ENCODE measurements around the gene PHAF1.

Gene PHAF1

DNA sequence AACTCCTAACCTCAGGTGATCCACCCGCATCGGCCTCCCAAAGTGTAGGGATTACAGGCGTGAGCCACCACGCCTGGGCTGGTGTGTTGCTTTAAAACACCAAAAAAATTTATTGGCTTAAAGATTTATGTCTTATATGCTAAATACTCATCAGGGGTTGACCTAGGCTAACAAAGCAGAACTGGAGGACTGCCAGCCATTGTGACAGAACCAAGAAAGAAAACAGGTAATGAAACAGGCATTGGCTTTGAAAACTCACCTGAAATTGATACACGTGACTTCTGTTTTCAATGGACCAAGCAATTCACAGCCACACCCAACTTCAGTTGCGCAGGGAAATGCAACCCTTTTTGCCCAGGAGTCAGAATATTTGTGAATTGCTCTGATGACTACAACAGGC, 4.9 kb upstream of the PHAF1 start:
- FAIRE-seq (no peak), DNase-seq (ENCODE audit: insufficient read length, low spot score) (no peak)
- TF ChIP-seq, protein P1, sequence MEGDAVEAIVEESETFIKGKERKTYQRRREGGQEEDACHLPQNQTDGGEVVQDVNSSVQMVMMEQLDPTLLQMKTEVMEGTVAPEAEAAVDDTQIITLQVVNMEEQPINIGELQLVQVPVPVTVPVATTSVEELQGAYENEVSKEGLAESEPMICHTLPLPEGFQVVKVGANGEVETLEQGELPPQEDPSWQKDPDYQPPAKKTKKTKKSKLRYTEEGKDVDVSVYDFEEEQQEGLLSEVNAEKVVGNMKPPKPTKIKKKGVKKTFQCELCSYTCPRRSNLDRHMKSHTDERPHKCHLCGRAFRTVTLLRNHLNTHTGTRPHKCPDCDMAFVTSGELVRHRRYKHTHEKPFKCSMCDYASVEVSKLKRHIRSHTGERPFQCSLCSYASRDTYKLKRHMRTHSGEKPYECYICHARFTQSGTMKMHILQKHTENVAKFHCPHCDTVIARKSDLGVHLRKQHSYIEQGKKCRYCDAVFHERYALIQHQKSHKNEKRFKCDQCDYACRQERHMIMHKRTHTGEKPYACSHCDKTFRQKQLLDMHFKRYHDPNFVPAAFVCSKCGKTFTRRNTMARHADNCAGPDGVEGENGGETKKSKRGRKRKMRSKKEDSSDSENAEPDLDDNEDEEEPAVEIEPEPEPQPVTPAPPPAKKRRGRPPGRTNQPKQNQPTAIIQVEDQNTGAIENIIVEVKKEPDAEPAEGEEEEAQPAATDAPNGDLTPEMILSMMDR (IDR thresholded peaks at IDR 0.05; ENCODE audit: insufficient read depth, missing control alignments): no peak

DNA sequence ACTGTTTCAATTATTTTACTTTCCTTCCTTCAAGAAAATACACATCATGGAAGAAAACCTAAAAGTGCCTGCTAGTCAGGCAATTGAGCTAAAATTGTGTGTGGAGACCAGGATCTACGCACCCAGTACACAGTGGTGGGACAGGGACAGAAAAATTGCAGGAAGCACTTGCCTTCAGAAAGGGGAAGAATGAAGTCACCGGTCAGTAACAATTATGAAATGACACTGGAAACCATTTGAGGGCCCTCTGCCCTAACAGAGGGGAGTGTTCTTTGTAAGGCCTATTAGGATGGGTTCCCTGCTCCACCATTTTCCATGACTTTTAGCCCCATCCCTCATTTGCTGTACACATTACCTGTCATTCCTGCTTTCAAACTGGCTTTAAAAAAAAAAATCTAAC, 4.5 kb upstream of the PHAF1 start:
- DNase-seq (ENCODE audit: insufficient read length, low spot score) (no peak), FAIRE-seq (no peak)
- TF ChIP-seq, protein P1 (IDR thresholded peaks at IDR 0.05; ENCODE audit: insufficient read depth, missing control alignments): no peak

DNA sequence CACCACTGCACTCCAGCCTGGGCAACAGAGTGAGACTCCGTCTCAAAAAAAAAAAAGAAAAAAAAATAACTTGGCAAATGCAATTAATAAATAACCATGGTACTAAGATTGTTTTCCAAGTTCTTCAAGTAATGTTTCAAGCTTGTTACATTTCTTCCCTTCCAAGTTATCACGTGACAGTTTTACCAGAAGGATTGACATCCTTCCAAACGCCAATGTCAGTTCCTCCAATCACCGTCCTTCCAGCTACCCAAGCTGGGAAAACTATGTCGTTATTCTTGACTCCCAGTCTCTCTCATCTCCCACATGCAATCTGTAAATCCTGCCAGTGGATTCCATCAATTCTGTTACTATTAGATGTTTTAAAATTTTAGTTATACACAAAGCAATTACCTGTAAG, 3.9 kb upstream of the PHAF1 start:
- TF ChIP-seq, protein P1 (IDR thresholded peaks at IDR 0.05; ENCODE audit: insufficient read depth, missing control alignments): no peak
- DNase-seq (ENCODE audit: insufficient read length, low spot score): no peak
- FAIRE-seq: no peak

DNA sequence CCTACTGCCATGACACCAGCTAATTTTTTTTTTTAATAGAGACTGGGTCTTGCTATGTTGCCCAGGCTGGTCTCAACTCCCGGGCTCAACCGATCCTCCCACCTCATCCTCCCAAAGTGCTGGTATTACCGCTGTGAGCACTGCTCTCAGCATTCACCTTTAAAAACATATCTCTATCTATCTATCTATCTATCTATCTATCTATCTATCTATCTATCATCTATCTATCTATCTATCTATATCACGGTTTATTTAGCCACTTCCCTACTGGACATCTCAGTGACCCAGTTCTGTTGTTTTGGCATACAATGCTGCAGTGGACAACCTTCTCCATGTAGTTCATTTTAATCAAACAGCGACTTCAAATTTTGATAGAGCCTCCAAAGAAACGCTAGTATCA, 1.3 kb upstream of the PHAF1 start:
- FAIRE-seq (no peak), DNase-seq (ENCODE audit: insufficient read length, low spot score) (no peak)
- TF ChIP-seq, protein P1 (IDR thresholded peaks at IDR 0.05; ENCODE audit: insufficient read depth, missing control alignments): no peak

DNA sequence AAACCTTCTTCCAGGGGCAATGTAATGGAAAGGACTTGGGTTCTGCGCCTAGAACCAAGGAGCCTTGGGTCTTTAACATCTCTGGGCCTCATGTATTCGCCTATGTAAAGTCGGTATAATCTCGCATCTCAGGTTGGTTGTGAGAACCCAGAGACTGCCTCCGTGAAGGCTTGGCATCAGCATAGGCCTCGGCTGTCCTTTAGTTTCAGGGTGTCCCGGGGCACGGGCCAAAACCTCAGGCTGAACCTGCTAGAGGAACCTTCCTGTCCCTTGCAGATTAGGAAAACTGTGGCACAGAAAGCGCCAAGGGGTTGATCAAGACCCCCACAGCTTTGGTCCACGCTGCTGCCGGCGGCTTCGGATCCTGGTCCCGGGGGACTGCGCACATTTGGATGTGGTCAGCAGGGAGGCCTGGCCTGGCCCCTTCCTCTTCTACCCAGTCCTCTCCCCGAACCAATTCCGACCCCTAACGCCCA, 772 bp upstream of the PHAF1 start:
- TF ChIP-seq, protein P1 (IDR thresholded peaks at IDR 0.05; ENCODE audit: insufficient read depth, missing control alignments): no peak
- FAIRE-seq (no peak), DNase-seq (ENCODE audit: insufficient read length, low spot score) (no peak)

DNA sequence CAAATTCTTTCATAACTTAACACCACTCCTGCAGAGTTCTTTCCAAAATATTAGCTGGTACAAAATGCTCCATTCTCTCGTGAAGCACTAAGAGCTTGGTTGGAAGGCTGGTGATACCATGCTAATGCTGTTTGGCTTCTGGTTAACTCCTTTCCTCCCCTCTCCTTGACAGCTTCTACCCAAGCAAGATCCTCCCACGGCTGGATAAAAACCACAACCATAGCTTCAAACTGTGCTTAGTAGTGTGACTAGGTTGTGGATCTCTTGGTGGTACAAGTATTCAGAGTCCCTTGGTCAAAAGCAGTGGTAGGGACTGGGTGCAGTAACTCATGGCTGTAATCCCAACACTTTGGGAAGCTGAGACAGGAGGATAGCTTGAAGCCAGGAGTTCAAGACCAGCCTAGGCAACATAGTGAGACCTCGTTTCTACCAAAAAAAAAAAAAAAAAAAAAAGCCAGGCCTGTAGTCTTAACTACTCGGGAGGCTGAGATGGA, 2.3 kb downstream of the PHAF1 start:
- no peak for DNase-seq (ENCODE audit: insufficient read length, low spot score)
- no peak for FAIRE-seq
- TF ChIP-seq, protein P1 (IDR thresholded peaks at IDR 0.05; ENCODE audit: insufficient read depth, missing control alignments): no peak

DNA sequence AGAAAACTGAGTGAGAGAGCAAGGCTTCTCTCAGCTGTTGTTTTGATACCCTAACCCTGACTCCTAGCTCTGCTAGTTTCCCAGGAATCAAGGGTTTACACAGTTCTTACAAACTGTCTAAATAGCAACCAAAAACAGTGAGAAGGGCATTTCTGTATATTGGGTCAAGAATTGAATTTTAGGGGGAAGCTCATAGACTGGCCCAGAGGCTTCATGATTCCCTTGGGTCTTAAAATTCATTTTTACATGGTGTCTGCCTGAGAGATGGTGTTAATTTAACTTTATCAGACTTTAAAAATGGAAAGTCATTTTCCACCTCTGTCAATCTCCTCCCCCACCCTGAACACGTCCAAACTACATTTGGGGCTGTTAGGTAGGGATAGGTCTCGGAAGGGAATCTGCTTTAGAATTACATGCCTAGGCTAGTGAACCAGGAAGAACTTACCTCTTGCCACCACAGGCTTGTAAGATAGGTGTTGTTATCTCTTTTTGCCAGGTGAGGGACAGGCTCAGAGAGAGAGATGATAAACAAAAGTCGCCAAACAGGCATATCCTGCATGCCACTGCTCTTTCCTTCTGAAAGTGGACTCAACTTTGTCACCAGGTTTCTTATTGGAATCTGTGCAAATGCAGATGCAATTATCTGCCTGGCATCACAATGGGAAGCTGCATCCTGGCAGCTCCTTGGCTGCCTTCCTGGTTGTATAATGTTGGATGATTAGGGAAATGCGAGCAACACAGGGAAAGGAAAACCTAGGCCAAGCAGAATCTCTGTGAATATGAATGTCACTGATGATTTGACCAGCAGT, 3.1 kb downstream of the PHAF1 start:
- no peak for FAIRE-seq

More for the DNA sequence above, 3.1 kb downstream of the PHAF1 start:
- TF ChIP-seq, protein P1 (IDR thresholded peaks at IDR 0.05; ENCODE audit: insufficient read depth, missing control alignments): no peak
- DNase-seq (ENCODE audit: insufficient read length, low spot score): no peak
